ENCODE data around the gene NLGN4Y. TPM values are rescaled to one million over a fixed set of nuclear protein-coding genes. Genes with fewer than 3 reads are reported as not detected.

NLGN4Y gene
- total RNA-seq, 4 donors from 2014 or later: 0.70 to 5.7 TPM; not detected in 2

GRCh38 chrY:14822201-14822600 is 297.9 kb downstream of the NLGN4Y start:
- no peaks in the 10 kb centered on the region for H3K4me1 ChIP-seq
- no peaks in the 10 kb centered on the region for H3K36me3 ChIP-seq
- no peak overlapping the region for H3K27ac ChIP-seq
- no peak overlapping the region for H3K4me3 ChIP-seq
- no peaks in the 10 kb centered on the region for H3K27me3 ChIP-seq
- TF ChIP-seq CTCF (IDR thresholded peaks at IDR 0.05) (no peak), POLR2A (IDR thresholded peaks at IDR 0.05) (no peak)
- H3K9me3 ChIP-seq: no peaks in the 10 kb centered on the region
- no peak for DNase-seq

- Histone ChIP-seq H3K36me3 (no peaks in the 10 kb centered on the region), H3K27me3 (no peaks in the 10 kb centered on the region), H3K27ac (no peak overlapping the region), H3K9me3 (no peaks in the 10 kb centered on the region), H3K4me3 (no peak overlapping the region), H3K4me1 (no peaks in the 10 kb centered on the region)
- DNase-seq: no peak
- no peak for TF ChIP-seq CTCF (IDR thresholded peaks at IDR 0.05)
These were observed 298.6 kb downstream of the NLGN4Y start for GRCh38 chrY:14822906-14823305.

GRCh38 chrY:14824583-14824982 is 300.3 kb downstream of the NLGN4Y start:
- no peak overlapping the region for H3K4me3 ChIP-seq
- H3K9me3 ChIP-seq: no peaks in the 10 kb centered on the region

GRCh38 chrY:14825728-14826127 is 301.4 kb downstream of the NLGN4Y start:
- TF ChIP-seq CTCF (IDR thresholded peaks at IDR 0.05): no peak
- no peak for TF ChIP-seq POLR2A (IDR thresholded peaks at IDR 0.05)
- no peak for DNase-seq
- H3K36me3 ChIP-seq: no peaks in the 10 kb centered on the region
- H3K9me3 ChIP-seq: no peaks in the 10 kb centered on the region
- no peaks in the 10 kb centered on the region for H3K27me3 ChIP-seq
- H3K27ac ChIP-seq: no peak overlapping the region
- no peaks in the 10 kb centered on the region for H3K4me1 ChIP-seq
- no peak overlapping the region for H3K4me3 ChIP-seq

More at GRCh38 chrY:14824583-14824982, 300.3 kb downstream of the NLGN4Y start:
- TF ChIP-seq CTCF (IDR thresholded peaks at IDR 0.05) (no peak), POLR2A (IDR thresholded peaks at IDR 0.05) (no peak)
- H3K4me1 ChIP-seq: no peaks in the 10 kb centered on the region
- no peak overlapping the region for H3K27ac ChIP-seq
- DNase-seq: no peak
- H3K36me3 ChIP-seq: no peaks in the 10 kb centered on the region
- no peaks in the 10 kb centered on the region for H3K27me3 ChIP-seq

GRCh38 chrY:14828531-14828930 is 304.2 kb downstream of the NLGN4Y start:
- Histone ChIP-seq H3K36me3 (no peaks in the 10 kb centered on the region), H3K27ac (no peak overlapping the region), H3K27me3 (no peaks in the 10 kb centered on the region), H3K4me1 (no peaks in the 10 kb centered on the region), H3K9me3 (no peaks in the 10 kb centered on the region), H3K4me3 (no peak overlapping the region)
- DNase-seq: no peak
- no peak for TF ChIP-seq POLR2A (IDR thresholded peaks at IDR 0.05)
- no peak for TF ChIP-seq CTCF (IDR thresholded peaks at IDR 0.05)

GRCh38 chrY:14829366-14829885 is 305.1 kb downstream of the NLGN4Y start:
- Histone ChIP-seq H3K36me3 (no peaks in the 10 kb centered on the region), H3K27ac (no peak overlapping the region), H3K4me3 (no peak overlapping the region), H3K9me3 (no peaks in the 10 kb centered on the region), H3K4me1 (no peaks in the 10 kb centered on the region), H3K27me3 (no peaks in the 10 kb centered on the region)
- TF ChIP-seq CTCF (IDR thresholded peaks at IDR 0.05) (no peak), POLR2A (IDR thresholded peaks at IDR 0.05) (no peak)
- no peak for DNase-seq
